Endothelial cell of umbilical vein (primary cell): ENCODE measurements around the gene SLC4A5. TPM values are rescaled to one million over a fixed set of nuclear protein-coding genes. Genes with fewer than 3 reads are reported as not detected.

Experiments
- BruUV-seq: library from RNA; stranded (reverse); fragments of 400-500 nt; replicated peaks from 2 replicates; lab custom pipeline; 2021; lab: Mats Ljungman, UMichigan
- CTCF ChIA-PET: fragments of 300-600, 350-600 bp; sonication (Branson Sonifier 250); formaldehyde crosslinking; loops from one replicate; lab custom pipeline; 2021; ENCODE audit warnings: antibody characterized with exemption, inconsistent platforms; lab: Charles Lee
- POLR2A ChIA-PET: fragments of 300-600, 350-600 bp; sonication (Branson Sonifier 250); formaldehyde crosslinking; loops from one replicate; lab custom pipeline; 2021; ENCODE audit warnings: antibody characterized with exemption, inconsistent platforms; lab: Charles Lee
- DNase-seq: peaks from one replicate; pipeline ENCODE4 v3.0.0-alpha.2; 2011; ENCODE audit warnings: low read depth, low spot score
- FAIRE-seq: peaks from 2 replicates; lab custom pipeline; 2011; peaks lifted over from hg19 to GRCh38; lab: Jason Lieb, UNC
- H2AFZ ChIP-seq: 2 replicates; pipeline ENCODE4 v1.6.0; 2012; ENCODE audit warnings: low read depth, low read length, control low read depth, inconsistent platforms
- H3K27ac ChIP-seq: 2 replicates; pipeline ENCODE4 v1.5.1; 2011; ENCODE audit warnings: low read depth, mild to moderate bottlenecking, control low read depth, low read length, moderate library complexity; ENCODE audit not compliant: insufficient read depth
- H3K27me3 ChIP-seq, 2 experiments: 2 replicates each; pipeline versions ENCODE4 v1.6.0 to v1.6.1; 2011; ENCODE audit warnings: low read length in 2 of 2, mixed read lengths in 1 of 2; ENCODE audit not compliant: control insufficient read depth in 2 of 2, insufficient read depth in 2 of 2
- H3K36me3 ChIP-seq, 2 experiments: 2 replicates in 1 of 2; 3 replicates in 1 of 2; pipeline ENCODE4 v1.5.1; 2011; ENCODE audit warnings: low read length in 2 of 2, mild to moderate bottlenecking in 1 of 2, moderate library complexity in 1 of 2; ENCODE audit not compliant: control insufficient read depth in 2 of 2, insufficient read depth in 2 of 2; ENCODE audit errors: extremely low read depth in 1 of 2
- H3K4me1 ChIP-seq: 3 replicates; pipeline ENCODE4 v1.5.1; 2011; ENCODE audit warnings: mild to moderate bottlenecking, low read length; ENCODE audit not compliant: control insufficient read depth, insufficient read depth; ENCODE audit errors: extremely low read depth
- H3K4me2 ChIP-seq: 2 replicates; pipeline ENCODE4 v1.6.1; 2011; ENCODE audit warnings: low read length, control low read depth, mixed read lengths; ENCODE audit not compliant: insufficient read depth
- H3K4me3 ChIP-seq, 3 experiments: fragments of 200-600 bp in 1 of 3; sonication (generic), shearing (Covaris generic) in 1 of 3; replicated peaks in 1 of 3; 2 replicates each; pipeline ENCODE4 v1.5.1; 2011 to 2016; ENCODE audit warnings: control low read depth in 3 of 3, low read length in 3 of 3, mild to moderate bottlenecking in 2 of 3, inconsistent platforms in 1 of 3, low read depth in 1 of 3, moderate library complexity in 1 of 3; ENCODE audit not compliant: insufficient read depth in 1 of 3
- H3K79me2 ChIP-seq: 2 replicates; pipeline ENCODE4 v1.6.0; 2012; ENCODE audit warnings: low read length, inconsistent platforms; ENCODE audit not compliant: control insufficient read depth, insufficient read depth
- H3K9ac ChIP-seq: replicated peaks from 2 replicates; pipeline ENCODE3; 2011; ENCODE audit warnings: low read length, control low read depth; ENCODE audit not compliant: insufficient read depth; ENCODE audit errors: extremely low read depth
- H3K9me1 ChIP-seq: replicated peaks from 3 replicates; pipeline ENCODE4 v1.6.0; 2011; ENCODE audit warnings: mild to moderate bottlenecking, low read length; ENCODE audit not compliant: control insufficient read depth, insufficient read depth; ENCODE audit errors: extremely low read depth
- H3K9me3 ChIP-seq: replicated peaks from 2 replicates; pipeline ENCODE4 v1.5.1; 2012; ENCODE audit warnings: low read length, inconsistent platforms; ENCODE audit not compliant: control insufficient read depth, insufficient read depth
- H4K20me1 ChIP-seq: replicated peaks from 2 replicates; pipeline ENCODE3; 2011; ENCODE audit warnings: mild to moderate bottlenecking, low read length; ENCODE audit not compliant: control insufficient read depth, insufficient read depth; ENCODE audit errors: extremely low read depth
- CTCF ChIP-seq, 2 donors: IDR thresholded peaks; 1 replicate in 1 of 2; 2 replicates in 1 of 2; pipeline ENCODE4 v1.5.1; 2011; ENCODE audit warnings: low read length in 2 of 2, mild to moderate bottlenecking in 2 of 2, moderate library complexity in 2 of 2, control low read depth in 1 of 2, inconsistent platforms in 1 of 2, low read depth in 1 of 2; ENCODE audit not compliant: insufficient read depth in 1 of 2; ENCODE audit errors: extremely low read depth in 1 of 2
- EZH2 ChIP-seq: IDR thresholded peaks from 2 replicates; pipeline ENCODE4 v1.6.1; 2012; ENCODE audit warnings: borderline replicate concordance, low read depth, mild to moderate bottlenecking, moderate library complexity, low read length, inconsistent platforms; ENCODE audit not compliant: severe bottlenecking
- FOS ChIP-seq: IDR thresholded peaks from 2 replicates; pipeline ENCODE4 v1.6.1; 2011; ENCODE audit warnings: mild to moderate bottlenecking, low read length, moderate library complexity, borderline replicate concordance; ENCODE audit not compliant: insufficient read depth
- GATA2 ChIP-seq: IDR thresholded peaks from 2 replicates; pipeline ENCODE4 v1.7.0; 2011; ENCODE audit warnings: low read depth, mild to moderate bottlenecking, moderate library complexity, mixed read lengths, low read length; ENCODE audit not compliant: insufficient read length, insufficient read depth
- JUN ChIP-seq: IDR thresholded peaks from 2 replicates; pipeline ENCODE4 v1.6.1; 2011; ENCODE audit warnings: borderline replicate concordance, low read depth; ENCODE audit not compliant: insufficient read length, insufficient read depth
- MAX ChIP-seq: IDR thresholded peaks from 2 replicates; pipeline ENCODE4 v1.6.1; 2011; ENCODE audit not compliant: insufficient read depth, insufficient read length
- MYC ChIP-seq: IDR thresholded peaks from one replicate; pipeline ENCODE4 v1.6.1; 2011; ENCODE audit warnings: mild to moderate bottlenecking, low read depth, low read length
- POLR2A ChIP-seq: IDR thresholded peaks from 2 replicates; pipeline ENCODE4 v1.6.1; 2012; ENCODE audit warnings: low read depth, mild to moderate bottlenecking, control low read depth, low read length
- POLR2AphosphoS5 ChIP-seq: IDR thresholded peaks from 2 replicates; pipeline ENCODE4 v1.6.1; 2012; ENCODE audit warnings: low read depth, mild to moderate bottlenecking, control low read depth, low read length, moderate library complexity; ENCODE audit not compliant: insufficient read depth
- dilution Hi-C: fragments of 300-500 bp; cut with MboI; formaldehyde crosslinking; loops from one replicate; pipeline ENCODE4 v1.15.0; 2019; ENCODE audit warnings: low sequenced_read_pairs; ENCODE audit not compliant: extremely low pct_ligation_motif_present
- intact Hi-C: fragments of 100-400 bp; cut with micrococcal nuclease; formaldehyde crosslinking; loops from one replicate; pipeline ENCODE4 v1.10.0; 2022
- polyA plus RNA-seq, 4 experiments: library from polyadenylated mRNA; depleted of rRNA in 3 of 4; stranded (reverse) in 3 of 4; unstranded in 1 of 4; fragments of >200 nt; gene quantifications; 2 replicates each; pipeline versions ENCODE4 v1.2.1 to v1.2.3, GENCODE V29; 2011 to 2012; ENCODE audit warnings: missing spikeins in 1 of 4
- total RNA-seq: library from RNA; stranded (reverse); gene quantifications from 2 replicates; pipeline ENCODE4 v1.2.3, GENCODE V29; 2021

The SLC4A5 gene
- total and polyA plus RNA-seq, 2 donors (not counting 3 experiments of a cell fraction or from before 2014, with no cell fraction given), result 0.12 to 0.97 TPM

GRCh38 chr2:74391580-74392448 is 48.6 kb upstream of the SLC4A5 start:
- POLR2A ChIA-PET, result interaction anchor here (0.7 to 1.1 kb wide), 2 partner anchors 12 to 240 kb away, joined by 3 to 6 read pairs; partner anchors contain the start of gene DCTN1
- Histone ChIP-seq H2AFZ (peak overlapping the region; percentile 91), H3K79me2 (peaks cover 45% of the 10 kb centered on the region), H3K27ac (peak overlapping the region; percentile 87), H3K4me1 (peaks cover 12% of the 10 kb centered on the region), H3K36me3 (no peaks in the 10 kb centered on the region), H3K4me3 (peak overlapping the region; percentile 94 to 97 (median 96)), H3K9me3 (no peaks in the 10 kb centered on the region), H3K9me1 (no peaks in the 10 kb centered on the region), H4K20me1 (peaks cover 3% of the 10 kb centered on the region), H3K4me2 (peak overlapping the region; percentile 97), H3K9ac (peak overlapping the region; percentile 96), H3K27me3 (no peaks in the 10 kb centered on the region)
- dilution Hi-C loops, result no loop called here
- CTCF ChIA-PET, result interaction anchor here (0.6 to 2.6 kb wide), 28 partner anchors 9 to 569 kb away, joined by 3 to 22 read pairs (median 4); partner anchors contain the start of genes C2orf81, DCTN1, INO80B and WBP1
- no TSS peak for BruUV-seq
- no peak for TF ChIP-seq FOS
- TF ChIP-seq EZH2, result no peak
- TF ChIP-seq CTCF (IDR thresholded peaks at IDR 0.05; ENCODE audit: extremely low read depth in 1 of 2, insufficient read depth in 1 of 2, low read depth in 1 of 2, low read length in 2 of 2), result peak; percentile 92 to 99
- TF ChIP-seq POLR2A, result peak; percentile 54
- TF ChIP-seq POLR2AphosphoS5, result peak; percentile 75
- TF ChIP-seq JUN, result no peak
- peak; percentile 70 for TF ChIP-seq MAX
- TF ChIP-seq GATA2, result no peak
- peak; percentile 55 for TF ChIP-seq MYC
- FAIRE-seq (peak; percentile 93), DNase-seq (peak; percentile 95)
- intact Hi-C loops, result loop anchor here (5.0 to 10.0 kb wide), 2 partner anchors 55 to 567 kb away; partner anchors contain the start of gene STAMBP
